Stimulated activated CD4-positive, alpha-beta T cell treated with anti-CD3 and anti-CD28 coated beads, Interleukin-15, amount 100 ng/mL, for 24 hours (primary cell): ENCODE results near the gene CORO1C.
A peak's percentile ranks its signal among the peaks of the same experiment; 100 is the strongest.

ENCODE experiments used
- DNase-seq: peaks from one replicate; pipeline ENCODE4 v3.0.0-alpha.2; 2020

The CORO1C gene

DNA sequence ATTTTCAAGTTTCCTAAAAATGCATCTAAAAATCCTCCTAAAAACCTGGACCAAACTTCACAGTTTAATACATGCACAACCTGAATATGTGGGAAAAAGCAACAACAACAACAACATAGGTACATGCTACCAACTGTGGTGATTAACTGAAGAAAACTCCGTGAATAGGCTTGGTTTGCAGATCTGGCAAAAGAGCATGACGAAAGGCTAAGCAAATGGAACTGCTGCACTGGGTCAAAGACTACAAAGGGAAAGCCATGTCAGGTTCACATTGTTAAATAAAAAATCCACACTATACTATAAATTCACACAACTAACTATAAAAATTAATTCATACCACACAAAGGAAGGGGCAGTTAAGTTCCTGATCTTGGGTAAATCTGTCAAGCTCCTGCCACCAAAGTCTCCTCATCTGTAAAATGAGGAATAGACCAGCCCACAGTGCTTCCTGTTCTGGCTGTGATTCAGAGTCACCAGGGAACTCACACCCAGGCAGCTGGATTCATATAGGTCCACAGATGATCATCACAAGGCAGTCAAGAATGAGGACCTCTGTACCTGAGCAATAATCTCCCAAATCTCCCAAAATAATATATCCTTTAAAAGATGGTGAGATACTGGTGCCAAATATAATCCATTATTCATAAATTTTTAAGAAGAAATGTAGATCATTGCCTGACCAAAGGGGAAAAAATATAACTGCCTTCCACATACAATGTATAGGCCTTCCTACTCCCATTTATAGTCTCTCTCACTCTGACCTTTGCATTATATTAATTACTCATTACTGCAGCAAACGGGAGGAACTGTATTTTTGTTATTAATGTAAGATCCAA, 7.0 kb downstream of the CORO1C start:
- peak; percentile 36 for DNase-seq

GRCh38 chr12:108722992-108723766, 8.1 kb downstream of the CORO1C start:
- DNase-seq = no peak

GRCh38 chr12:108722463-108722862, 8.9 kb downstream of the CORO1C start:
- DNase-seq = no peak

- DNase-seq = no peak
Observed at GRCh38 chr12:108721824-108722223, 9.5 kb downstream of the CORO1C start.

- no peak for DNase-seq
Observed at GRCh38 chr12:108720757-108721514, 10.4 kb downstream of the CORO1C start.

DNA sequence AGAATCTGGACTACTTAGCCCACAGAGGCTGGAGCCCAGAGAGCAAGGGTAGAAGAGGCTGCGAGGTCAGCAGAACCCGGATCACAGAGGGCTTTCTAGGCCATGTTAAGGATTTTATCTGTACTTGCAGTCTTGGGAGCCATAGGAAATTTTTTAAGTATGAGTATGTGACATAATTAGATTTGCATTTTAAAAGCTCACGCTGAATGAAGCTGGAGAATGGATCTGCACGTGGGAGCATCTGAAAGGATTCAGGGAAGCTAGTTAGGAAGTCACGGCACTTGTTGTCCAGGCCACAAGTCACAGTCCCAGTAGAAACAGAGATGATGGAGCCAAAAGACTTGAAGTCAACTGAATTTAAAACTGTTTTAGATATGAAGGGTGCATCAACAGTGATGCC, 14.1 kb downstream of the CORO1C start:
- no peak for DNase-seq

DNA sequence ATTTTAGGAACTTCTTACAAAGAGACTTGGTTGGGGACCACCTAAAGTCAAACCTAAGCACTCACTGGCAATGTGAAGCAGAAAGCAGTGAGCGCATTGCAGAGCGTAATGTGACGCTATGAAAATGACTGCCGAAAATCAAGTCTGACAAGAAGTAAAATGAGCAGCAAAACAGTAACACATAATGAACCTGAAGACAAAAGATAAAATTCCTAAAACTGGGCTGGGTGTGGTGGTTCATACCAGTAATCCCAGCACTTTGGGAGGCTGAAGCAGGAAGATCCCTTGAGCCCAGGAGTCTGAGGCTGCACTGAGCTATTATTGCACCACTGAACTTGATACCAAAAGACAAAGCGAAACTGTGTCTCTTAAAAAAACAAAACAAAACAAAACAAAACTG, 16.5 kb downstream of the CORO1C start:
- no peak for DNase-seq

DNA sequence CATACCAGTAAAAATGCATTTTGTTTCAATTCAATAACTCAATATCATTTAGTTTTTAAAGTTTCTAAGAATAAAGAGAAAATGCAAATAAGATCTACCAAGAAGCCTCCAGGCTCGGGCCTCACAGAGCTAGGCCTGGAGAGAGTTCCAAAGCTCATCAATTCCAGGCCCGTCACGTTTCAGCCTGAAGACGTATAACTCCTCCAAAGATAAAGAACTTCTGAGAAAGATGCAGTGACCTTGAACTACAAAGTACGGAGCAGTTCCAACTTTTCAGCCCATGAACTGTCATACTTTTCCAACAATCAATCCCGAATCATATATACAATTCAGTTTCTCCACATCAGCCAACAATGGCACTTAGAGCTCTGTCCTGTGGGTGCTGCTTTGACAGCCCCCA, 17.8 kb downstream of the CORO1C start:
- no peak for DNase-seq

DNA sequence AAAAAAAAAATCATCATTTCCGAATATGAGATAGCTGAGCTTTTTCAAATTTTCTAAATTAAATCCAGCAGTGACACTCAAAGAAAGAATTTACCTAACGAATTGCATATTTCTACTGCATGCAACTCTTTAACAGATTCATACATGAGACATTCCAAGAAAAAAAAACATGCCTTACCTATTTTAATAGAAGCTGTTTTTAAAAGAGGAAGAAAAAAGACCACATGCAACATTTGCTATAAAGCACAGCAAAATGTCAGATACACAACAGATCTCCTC, 18.5 kb downstream of the CORO1C start:
- DNase-seq = no peak

- no peak for DNase-seq
Observed at GRCh38 chr12:108712165-108712924, 19.0 kb downstream of the CORO1C start.

GRCh38 chr12:108711489-108712164, 19.7 kb downstream of the CORO1C start:
- no peak for DNase-seq

DNA sequence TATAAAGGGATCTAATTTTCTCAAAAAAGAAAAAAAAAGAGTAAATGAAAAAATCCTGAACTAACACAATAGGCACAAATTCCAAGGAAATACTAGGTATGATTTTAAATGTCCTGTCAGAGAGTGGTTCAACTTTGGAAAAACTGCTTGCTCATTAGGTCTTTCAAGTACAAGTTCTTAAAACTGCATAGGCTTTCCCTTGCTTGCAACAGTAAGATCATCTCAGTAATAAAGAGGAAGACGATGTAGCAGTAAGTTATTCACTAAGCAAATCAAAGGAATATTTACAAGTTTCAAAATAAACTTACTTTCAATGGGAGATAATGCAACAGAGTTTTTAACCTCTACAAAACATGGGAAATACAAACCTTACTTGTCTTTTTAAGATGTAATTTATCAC, 21.6 kb downstream of the CORO1C start:
- no peak for DNase-seq

DNA sequence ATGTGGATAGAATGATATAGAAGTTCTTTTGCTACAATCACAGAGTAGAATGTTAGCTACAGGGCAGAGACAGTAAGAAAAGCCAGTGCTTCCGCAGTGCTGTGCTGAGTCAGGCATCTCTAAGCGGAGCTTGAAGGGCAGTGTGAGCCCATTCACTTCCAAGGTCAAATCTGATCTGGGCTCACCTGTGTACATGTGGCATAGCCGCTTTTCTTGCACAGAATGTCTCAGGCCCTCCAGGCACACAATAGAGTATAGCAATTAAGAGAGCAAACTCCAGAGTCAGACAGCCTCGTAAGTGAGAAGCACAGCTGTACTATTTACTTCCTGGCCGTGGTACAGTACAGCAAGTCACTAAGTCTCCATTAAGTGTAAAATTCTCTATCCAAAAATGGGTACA, 26.8 kb downstream of the CORO1C start:
- DNase-seq = no peak

GRCh38 chr12:108702595-108703320, 28.6 kb downstream of the CORO1C start:
- DNase-seq = no peak

DNA sequence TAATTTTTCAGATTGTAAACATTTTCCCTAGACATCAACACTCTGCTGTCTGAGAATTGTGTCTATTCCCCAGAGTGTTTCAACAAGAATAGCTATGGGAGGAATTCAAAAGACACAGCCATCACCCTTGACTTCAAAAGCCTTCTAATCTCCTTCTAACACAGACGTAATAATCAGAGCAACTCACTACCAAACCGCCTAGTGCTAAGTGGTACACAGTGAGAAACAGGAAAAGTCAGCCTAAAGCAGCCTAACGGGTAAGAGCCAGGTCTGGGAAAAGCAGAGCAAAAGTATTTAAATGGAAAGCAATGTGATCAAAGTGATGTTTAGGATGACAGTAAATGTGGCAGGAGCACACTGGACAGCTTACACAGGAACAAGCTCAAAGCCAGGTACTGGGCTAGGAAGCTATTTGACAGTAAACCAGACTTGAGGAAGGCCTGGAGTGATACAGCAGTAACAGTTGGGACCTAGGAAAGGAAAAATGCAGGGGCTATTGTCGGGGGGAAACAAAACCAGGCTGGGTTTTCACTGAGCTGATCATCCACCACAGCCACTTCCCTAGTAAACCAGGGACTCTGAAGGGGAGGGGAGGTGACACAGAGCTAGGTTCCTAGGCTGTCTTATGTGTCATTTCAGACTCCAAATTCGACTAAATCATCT, 29.4 kb downstream of the CORO1C start:
- DNase-seq = peak; percentile 23

GRCh38 chr12:108700833-108701541, 30.3 kb downstream of the CORO1C start:
- DNase-seq = no peak

- no peak for DNase-seq
Observed at GRCh38 chr12:108699955-108700563, 31.3 kb downstream of the CORO1C start.

DNA sequence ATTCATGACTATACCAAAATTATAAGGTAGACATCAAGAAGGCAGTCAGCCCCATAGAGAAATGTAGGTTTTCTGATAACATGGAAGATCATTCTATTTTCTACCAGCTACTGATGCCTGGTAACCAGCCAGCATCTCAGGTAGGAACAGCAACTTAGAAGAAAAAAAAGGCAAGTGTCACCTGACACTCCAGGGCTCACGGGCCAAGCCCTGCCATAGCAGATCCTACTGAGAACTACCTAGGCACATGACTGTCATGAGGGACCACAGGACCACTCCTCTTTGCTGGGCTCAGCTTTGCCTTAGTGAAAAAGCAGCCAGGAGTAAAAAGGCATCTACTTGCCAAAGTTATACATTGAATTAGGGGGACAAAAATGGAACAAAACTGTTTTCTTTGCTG, 33.4 kb downstream of the CORO1C start:
- DNase-seq = no peak

GRCh38 chr12:108696996-108697290, 34.4 kb downstream of the CORO1C start:
- DNase-seq = no peak
